ENCODE measurements around the gene TBCC.

DNA sequence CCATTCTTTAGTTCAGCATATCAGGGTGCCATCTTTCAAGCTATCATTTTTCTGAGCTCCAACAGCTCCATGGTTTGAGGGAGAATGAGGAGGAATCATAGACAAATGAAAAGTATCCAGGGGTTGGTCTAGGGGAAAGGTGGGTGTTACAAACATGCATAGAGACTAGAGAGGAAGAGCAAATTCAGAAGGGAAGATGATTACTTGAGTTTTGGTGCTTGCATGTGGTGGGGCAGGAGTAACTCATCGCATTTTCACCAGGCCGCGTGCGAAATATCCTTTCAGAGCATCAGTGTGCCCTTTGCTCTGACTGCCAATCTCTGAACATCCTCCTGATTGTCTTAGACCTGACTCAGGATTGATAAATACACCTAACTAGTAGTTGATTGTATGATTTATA lies 28.3 kb upstream of the TBCC start:
- TF ChIP-seq POLR2AphosphoS5 (IDR thresholded peaks at IDR 0.05; ENCODE audit: low read length) (no peak), FOXK2 (IDR thresholded peaks at IDR 0.05) (no peak), NFIC (IDR thresholded peaks at IDR 0.05; ENCODE audit: low read depth, low read length) (no peak), TCF7 (IDR thresholded peaks at IDR 0.05; ENCODE audit: borderline replicate concordance) (no peak), ZNF274 (IDR thresholded peaks at IDR 0.05; ENCODE audit: insufficient read depth, insufficient read length) (no peak), BRCA1 (IDR thresholded peaks at IDR 0.05; ENCODE audit: low read depth, low read length) (no peak)
- TF ChIP-seq, protein P1, sequence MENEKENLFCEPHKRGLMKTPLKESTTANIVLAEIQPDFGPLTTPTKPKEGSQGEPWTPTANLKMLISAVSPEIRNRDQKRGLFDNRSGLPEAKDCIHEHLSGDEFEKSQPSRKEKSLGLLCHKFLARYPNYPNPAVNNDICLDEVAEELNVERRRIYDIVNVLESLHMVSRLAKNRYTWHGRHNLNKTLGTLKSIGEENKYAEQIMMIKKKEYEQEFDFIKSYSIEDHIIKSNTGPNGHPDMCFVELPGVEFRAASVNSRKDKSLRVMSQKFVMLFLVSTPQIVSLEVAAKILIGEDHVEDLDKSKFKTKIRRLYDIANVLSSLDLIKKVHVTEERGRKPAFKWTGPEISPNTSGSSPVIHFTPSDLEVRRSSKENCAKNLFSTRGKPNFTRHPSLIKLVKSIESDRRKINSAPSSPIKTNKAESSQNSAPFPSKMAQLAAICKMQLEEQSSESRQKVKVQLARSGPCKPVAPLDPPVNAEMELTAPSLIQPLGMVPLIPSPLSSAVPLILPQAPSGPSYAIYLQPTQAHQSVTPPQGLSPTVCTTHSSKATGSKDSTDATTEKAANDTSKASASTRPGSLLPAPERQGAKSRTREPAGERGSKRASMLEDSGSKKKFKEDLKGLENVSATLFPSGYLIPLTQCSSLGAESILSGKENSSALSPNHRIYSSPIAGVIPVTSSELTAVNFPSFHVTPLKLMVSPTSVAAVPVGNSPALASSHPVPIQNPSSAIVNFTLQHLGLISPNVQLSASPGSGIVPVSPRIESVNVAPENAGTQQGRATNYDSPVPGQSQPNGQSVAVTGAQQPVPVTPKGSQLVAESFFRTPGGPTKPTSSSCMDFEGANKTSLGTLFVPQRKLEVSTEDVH (IDR thresholded peaks at IDR 0.05; ENCODE audit: low read depth, partially characterized antibody): no peak
